ELR (cell line): ENCODE data around the gene SCD.
"Not testable (repeated sequence)": the region's sequence is repeated elsewhere in the genome, so short reads cannot be mapped to it uniquely, and the experiment has no call there.

Experiments used
- DNase-seq: peaks from one replicate; pipeline ENCODE4 v3.0.0-alpha.2; 2015; ENCODE audit warnings: low read depth

The SCD gene

DNA sequence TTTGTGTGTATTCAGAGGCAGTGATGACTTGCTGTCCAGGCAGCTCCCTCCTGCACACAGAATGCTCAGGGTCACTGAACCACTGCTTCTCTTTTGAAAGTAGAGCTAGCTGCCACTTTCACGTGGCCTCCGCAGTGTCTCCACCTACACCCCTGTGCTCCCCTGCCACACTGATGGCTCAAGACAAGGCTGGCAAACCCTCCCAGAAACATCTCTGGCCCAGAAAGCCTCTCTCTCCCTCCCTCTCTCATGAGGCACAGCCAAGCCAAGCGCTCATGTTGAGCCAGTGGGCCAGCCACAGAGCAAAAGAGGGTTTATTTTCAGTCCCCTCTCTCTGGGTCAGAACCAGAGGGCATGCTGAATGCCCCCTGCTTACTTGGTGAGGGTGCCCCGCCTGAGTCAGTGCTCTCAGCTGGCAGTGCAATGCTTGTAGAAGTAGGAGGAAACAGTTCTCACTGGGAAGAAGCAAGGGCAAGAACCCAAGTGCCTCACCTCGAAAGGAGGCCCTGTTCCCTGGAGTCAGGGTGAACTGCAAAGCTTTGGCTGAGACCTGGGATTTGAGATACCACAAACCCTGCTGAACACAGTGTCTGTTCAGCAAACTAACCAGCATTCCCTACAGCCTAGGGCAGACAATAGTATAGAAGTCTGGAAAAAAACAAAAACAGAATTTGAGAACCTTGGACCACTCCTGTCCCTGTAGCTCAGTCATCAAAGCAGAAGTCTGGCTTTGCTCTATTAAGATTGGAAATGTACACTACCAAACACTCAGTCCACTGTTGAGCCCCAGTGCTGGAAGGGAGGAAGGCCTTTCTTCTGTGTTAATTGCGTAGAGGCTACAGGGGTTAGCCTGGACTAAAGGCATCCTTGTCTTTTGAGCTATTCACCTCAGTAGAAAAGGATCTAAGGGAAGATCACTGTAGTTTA lies 15.8 kb downstream of the SCD start:
- no peak for DNase-seq

DNA sequence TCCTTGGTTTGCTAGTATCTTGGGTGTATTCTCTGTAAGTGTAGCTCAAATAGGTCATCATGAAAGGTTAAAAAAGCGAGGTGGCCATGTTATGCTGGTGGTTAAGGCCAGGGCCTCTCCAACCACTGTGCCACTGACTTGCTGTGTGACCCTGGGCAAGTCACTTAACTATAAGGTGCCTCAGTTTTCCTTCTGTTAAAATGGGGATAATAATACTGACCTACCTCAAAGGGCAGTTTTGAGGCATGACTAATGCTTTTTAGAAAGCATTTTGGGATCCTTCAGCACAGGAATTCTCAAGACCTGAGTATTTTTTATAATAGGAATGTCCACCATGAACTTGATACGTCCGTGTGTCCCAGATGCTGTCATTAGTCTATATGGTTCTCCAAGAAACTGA lies 17.1 kb downstream of the SCD start:
- no peak for DNase-seq

DNA sequence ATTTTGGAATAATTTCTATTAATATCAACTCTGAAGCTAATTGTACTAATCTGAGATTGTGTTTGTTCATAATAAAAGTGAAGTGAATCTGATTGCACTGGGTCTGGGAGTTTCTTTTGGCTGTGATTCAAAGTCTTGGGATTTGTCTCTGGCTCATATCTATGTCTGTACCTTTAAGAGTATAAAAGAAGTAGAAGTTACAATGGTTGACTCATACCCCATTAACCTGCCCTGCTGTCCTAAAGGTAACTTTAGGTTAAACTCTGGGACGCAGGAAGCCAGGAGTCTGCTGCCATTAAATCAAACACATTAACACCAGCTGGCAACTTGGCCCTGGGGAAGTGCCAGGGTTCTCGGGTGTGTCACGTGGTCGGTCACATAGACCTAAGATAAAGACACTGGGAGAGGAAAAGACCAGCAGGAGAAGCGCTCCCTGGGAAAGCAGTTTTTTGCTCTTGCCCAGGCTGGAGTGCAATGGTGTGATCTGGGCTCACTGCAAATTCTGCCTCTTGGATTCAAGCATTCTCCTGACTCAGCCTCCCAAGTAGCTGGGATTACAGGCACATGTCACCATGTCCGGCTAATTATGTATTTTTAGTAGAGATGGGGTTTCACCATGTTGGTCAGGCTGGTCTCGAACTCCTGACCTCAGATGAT lies 17.8 kb downstream of the SCD start:
- peak; percentile 69 for DNase-seq

DNA sequence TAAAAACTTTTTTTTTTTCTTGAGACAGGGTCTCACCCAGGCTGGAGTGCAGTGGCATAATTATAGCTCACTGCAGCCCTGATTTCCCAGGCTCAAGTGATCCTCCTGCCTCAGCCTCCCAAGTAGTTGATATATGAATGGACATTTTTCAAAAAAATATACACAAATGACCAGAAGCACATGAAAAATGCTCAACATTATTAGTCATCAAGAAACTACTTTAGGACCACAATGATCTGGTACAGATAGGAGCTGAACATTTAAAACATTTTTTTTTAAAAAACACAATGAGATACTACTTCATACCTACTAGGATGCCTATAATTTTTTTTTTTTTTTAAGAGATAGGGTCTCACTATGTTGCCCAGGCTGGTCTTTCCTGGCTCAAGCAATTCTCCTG lies 21.7 kb downstream of the SCD start:
- peak; percentile 20 for DNase-seq

DNA sequence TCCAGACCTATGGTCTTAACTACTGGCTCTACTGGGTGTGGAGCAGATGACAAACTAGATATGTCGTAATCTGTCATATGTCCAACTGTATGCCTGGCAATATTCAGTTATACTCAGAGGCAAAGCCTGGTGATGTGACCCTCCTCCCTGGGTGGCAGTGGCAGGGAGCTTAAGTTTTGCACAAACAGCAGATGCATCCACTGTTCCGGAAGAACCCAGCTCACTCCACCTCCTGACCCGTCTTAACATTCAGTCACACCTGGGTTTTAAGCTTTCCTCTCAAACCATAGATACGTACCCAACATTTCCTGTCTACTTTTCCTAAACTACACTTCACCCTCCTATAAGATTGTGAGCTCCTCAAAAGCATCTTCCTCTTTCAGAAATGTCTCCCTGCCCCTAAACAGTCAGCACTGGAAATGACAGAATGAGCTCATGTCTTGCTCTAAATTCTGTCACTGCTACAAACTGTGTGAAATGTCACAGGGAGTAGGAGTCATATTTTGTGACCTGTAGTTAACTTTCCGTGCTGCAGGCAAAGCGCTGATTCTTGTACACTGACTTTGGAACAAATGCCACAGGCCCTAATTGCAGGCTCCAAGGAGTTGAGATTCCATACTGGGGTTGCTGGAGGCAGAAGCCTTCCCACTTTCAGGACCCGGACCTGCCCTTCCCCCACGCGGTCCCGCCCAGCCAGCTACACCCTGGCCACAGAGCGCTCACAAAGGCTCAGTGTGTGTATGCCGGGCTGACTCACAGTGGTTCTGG lies 23.9 kb downstream of the SCD start:
- DNase-seq, result peak; percentile 91

- DNase-seq, result no peak
Measured at GRCh38 chr10:100371482-100372027, 24.5 kb downstream of the SCD start.

- no peak for DNase-seq
Measured at GRCh38 chr10:100372415-100373297, 25.6 kb downstream of the SCD start.

- DNase-seq, result peak; percentile 99
Measured at GRCh38 chr10:100373298-100374199, 26.5 kb downstream of the SCD start.

DNA sequence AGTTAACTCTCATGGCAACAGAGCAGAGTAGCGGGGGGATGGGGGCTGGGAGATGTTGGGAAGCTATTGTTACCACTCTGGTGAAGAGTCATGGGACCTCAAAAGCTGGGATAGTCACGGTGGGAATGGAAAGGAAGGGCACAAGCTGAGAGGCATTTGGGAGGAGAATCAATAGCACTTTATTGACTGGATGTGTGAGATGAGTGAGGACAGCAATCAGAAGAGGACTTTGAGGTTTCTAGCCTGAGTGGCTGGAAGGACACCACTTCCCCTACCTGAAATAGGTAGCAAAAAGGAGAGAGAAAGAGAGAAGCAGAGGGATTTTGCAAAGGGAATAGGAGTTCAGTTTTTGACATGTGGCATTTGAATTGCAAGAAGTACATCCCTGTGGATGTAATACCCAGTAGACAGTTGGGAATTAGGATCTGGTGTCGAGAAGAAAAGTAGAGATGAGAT lies 27.2 kb downstream of the SCD start:
- DNase-seq, result peak; percentile 3

DNA sequence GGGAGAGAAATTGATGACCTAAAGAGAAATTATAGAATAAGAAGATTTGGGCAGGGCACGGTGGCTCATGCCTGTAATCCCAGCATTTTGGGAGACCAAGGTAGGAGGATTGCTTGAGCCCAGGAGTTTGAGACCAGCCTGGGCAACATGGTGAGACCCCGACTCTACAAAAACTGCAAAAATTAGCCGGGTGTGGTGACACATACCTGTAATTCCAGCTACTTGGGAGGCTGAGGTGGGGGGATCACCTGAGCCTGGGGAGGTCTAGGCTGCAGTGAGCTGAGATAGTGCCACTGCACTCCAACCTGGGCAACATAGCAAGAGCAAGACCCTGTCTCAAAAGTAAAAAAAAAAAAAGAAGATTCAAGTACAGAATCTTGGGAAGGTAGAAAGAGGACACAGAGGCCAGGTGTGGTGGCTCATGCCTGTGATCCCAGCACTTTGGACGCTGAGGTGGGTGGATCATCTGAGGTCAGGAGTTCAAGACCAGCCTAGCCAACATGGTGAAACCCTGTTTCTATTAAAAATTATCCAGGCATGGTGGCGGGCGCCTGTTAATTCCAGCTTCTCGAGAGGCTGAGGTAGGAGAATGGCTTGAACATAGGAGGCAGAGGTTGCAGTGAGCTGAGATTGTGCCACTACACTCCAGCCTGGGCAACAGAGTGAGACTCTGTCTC lies 27.8 kb downstream of the SCD start:
- not testable (repeated sequence) for DNase-seq

DNA sequence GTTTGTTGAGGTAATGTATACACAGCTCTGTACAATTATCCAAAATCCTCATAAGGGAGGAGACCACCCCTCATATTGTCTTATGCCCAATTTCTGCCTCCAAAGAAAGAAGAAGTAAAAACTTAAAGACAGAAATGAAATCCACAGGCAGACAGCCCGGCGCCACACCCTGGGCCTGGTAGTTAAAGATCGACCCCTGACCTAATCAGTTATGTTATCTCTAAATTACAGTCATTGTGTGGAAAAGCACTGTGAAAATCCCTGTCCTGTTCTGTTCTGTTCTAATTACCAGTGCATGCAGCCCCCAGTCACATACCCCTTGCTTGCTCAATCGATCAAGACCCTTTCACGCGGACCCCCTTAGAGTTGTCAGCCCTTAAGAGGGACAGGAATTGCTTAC lies 29.6 kb downstream of the SCD start:
- not testable (repeated sequence) for DNase-seq

GRCh38 chr10:100377830-100378229 lies 30.8 kb downstream of the SCD start:
- DNase-seq, result no peak

GRCh38 chr10:100380400-100380799 lies 33.4 kb downstream of the SCD start:
- no peak for DNase-seq

DNA sequence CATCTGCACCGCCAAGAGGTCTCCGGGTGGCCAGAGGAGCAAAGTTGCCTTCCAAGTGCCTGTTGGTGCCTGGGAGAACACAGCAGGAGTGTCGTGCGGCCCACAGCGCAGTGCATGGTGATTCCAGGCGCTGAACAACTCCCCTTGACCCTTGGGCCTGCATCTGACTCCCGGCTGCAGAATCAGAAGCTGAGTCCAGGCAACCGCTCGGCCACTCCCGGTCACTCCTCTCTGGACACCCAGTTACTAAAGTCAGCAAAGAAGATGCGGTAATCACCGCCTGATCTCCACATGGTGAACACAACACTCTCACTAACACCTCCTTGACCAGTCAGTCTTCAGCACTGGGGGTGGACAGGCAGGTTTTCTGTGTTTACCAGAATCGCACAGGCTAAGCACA lies 35.5 kb downstream of the SCD start:
- DNase-seq, result no peak

- no peak for DNase-seq
Measured at GRCh38 chr10:100383251-100383650, 36.2 kb downstream of the SCD start.

DNA sequence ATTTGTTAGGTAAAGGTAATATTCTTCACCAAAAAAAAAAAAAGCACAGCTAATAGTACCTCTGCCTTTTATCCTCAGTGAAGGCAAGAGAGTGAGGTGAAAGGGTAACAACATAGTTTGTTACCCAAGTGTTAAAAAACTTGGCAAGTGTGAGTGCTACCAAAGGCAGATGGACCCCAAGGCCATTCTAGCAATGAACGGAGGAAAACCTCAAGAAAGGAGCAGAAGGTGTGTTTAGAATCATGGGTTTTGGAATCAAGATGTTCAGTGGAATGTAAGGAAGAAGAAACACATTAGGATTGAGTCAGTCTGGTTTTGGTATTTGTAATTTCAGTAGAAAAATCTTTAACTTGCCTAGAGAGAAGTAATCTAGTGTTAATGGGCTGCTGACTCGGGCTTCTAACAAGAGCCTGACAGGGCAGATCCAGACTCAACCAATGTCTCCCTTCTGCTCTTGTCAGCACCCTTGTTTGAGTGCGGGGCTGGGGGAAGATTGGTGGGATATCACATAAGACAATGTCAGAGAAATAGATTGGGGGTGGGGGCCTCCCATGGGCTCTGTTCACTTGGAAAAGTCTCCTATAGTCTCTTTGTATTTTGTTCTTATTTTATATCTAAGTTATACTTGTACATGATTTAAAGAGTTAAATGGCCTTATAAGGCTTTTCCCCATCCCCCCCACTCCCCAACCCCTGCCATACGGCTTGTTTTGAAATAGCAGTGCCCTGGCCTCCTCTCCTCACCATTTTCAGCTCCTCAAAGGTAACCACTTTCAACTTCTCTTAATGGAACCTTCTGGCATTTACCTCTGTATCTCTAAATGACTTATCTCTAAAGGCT lies 44.4 kb downstream of the SCD start:
- DNase-seq, result no peak

- no peak for DNase-seq
Measured at GRCh38 chr10:100392686-100393003, 45.6 kb downstream of the SCD start.

GRCh38 chr10:100395626-100396025 lies 48.6 kb downstream of the SCD start:
- no peak for DNase-seq

DNA sequence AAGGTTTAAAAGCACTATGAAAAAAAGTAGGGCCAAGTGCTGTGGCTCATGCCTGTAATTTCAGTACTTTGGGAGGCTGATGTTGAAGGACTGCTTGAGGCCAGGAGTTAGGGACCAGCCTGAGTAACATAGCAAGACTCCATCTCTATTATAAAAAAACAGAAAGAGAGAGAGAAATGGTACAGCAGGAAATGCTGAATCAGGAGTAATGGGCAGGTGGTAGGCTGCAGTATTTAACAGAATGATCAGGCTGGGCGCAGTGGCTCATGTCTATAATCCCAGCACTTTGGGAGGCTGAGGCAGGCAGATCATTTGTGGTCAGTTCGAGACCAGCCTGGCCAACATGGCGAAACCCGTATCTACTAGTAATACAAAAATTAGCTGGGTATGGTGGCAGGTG lies 49.6 kb downstream of the SCD start:
- DNase-seq, result no peak
